HG02588 (cell line): Measurements from ENCODE around the gene ASIC3.
A peak's percentile ranks its signal among the peaks of the same experiment; 100 is the strongest.

Experiments used
- ATAC-seq: cut with Tn5 transposase; IDR thresholded peaks from one replicate; pipeline ENCODE4 v1.9.1; 2021; ENCODE audit warnings: mild to moderate bottlenecking, moderate library complexity; ENCODE audit not compliant: unreplicated experiment

ASIC3 gene

DNA sequence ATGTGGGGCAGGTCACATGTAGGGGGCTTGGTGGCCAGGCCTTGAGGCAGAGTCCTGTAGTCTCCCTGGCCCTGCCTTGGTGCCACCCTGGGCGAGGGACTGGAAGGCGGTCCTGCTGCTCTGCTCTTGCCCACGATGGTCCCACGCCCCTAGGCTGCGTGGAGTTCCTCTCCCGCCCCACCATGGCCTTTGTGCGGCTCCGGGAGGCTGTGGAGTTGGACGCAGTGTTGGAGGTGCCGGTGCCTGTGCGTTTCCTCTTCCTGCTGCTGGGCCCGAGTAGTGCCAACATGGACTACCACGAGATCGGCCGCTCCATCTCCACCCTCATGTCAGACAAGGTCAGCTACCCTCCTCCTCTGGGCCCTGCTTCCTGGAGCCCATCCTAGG, 22.2 kb downstream of the ASIC3 start:
- no peak for ATAC-seq

DNA sequence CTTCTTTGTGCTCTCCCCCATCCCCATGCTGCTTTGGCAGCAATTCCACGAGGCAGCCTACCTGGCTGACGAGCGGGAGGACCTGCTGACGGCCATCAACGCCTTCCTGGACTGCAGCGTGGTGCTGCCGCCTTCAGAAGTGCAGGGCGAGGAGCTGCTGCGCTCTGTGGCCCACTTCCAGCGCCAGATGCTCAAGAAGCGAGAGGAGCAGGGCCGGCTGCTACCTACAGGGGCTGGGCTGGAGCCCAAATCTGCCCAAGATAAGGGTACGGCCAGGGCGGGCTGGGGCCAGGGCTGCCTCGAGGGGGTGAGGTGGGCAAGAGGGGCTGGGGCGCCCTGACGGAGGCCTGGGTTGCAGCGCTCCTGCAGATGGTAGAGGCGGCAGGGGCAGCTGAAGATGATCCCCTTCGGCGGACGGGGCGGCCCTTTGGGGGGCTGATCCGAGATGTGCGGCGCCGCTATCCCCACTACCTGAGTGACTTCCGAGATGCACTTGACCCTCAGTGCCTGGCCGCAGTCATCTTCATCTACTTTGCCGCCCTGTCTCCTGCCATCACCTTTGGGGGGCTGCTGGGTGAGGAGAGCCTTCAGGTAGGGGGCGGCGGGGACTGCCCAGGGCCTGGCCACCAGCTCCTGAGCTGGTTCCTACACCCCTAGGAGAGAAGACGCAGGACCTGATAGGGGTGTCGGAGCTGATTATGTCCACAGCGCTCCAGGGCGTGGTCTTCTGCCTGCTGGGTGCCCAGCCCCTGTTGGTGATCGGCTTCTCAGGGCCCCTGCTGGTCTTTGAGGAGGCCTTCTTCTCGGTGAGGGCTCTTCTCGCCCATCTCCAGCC, 22.9 kb downstream of the ASIC3 start:
- ATAC-seq: no peak

DNA sequence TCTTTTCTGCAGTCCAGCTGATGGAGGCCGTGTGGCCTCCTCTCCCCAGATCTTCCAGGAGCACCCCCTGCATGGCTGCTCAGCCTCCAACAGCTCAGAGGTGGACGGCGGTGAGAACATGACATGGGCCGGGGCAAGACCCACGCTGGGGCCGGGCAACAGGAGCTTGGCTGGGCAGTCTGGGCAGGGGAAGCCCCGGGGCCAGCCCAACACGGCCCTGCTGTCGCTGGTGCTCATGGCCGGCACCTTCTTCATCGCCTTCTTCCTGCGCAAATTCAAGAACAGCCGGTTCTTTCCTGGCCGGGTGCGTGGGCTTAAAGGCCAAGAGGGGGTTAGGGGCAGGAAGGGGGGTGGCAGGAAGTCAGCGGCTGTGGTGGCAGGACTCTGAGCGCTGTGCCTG, 25.7 kb downstream of the ASIC3 start:
- no peak for ATAC-seq

DNA sequence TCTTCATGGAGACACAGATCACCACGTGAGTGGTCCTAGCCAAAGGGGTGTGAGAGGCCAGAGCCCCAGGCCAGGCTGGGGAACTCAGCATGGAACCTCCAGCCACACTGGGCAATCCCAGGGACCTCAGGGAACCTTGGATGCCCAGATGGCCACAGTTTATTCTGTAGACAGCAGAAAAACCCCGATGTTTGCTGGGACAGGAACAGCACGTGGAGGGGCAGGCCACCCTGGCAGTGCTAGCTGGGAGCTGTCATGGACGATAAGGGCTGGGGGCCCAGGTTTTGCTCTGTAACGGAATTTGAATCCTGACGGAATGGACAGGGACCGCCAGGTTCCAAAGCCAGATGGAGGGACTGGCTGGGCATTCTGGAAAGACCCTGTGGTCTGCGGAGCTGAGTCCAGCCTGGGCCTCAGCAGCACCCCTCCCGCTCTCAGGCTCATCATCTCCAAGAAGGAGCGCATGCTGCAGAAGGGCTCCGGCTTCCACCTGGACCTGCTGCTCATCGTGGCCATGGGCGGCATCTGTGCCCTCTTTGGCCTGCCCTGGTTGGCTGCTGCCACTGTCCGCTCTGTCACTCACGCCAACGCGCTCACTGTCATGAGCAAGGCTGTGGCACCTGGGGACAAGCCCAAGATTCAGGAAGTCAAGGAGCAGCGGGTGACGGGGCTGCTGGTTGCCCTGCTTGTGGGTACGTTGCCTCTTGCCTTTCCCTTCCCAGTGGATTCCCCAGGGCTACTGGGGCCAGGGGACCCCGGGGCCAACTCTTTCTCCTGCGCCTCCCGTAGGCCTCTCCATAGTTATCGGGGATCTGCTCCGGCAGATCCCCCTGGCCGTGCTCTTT, 26.7 kb downstream of the ASIC3 start:
- ATAC-seq: no peak

DNA sequence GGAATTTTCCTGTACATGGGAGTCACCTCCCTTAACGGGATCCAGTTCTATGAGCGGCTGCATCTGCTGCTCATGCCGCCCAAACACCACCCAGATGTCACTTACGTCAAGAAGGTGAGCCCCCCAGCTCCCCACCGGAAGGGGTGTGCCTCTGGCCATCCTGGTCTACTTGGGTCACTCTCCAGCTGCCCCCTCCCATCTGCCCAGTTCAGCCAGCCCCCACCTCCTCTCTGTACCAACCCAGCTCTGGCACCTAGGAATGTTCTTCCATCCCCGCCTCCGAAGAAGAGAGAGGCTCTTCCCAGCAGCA, 27.3 kb downstream of the ASIC3 start:
- no peak for ATAC-seq

DNA sequence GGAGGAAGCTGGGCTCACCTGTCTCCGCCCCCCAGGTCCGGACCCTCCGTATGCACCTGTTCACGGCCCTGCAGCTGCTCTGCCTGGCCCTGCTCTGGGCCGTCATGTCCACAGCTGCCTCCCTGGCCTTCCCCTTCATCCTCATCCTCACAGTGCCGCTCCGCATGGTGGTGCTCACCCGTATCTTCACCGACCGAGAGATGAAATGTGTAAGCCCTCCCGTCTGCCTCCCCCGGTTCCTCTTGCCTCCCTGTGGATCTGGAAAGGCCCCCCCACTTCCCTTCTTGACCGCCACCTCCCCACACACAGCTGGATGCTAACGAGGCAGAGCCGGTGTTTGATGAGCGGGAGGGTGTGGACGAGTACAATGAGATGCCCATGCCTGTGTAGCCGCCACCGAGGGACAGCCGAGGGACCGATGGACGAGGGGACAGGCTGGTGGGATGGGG, 27.7 kb downstream of the ASIC3 start:
- ATAC-seq: no peak

DNA sequence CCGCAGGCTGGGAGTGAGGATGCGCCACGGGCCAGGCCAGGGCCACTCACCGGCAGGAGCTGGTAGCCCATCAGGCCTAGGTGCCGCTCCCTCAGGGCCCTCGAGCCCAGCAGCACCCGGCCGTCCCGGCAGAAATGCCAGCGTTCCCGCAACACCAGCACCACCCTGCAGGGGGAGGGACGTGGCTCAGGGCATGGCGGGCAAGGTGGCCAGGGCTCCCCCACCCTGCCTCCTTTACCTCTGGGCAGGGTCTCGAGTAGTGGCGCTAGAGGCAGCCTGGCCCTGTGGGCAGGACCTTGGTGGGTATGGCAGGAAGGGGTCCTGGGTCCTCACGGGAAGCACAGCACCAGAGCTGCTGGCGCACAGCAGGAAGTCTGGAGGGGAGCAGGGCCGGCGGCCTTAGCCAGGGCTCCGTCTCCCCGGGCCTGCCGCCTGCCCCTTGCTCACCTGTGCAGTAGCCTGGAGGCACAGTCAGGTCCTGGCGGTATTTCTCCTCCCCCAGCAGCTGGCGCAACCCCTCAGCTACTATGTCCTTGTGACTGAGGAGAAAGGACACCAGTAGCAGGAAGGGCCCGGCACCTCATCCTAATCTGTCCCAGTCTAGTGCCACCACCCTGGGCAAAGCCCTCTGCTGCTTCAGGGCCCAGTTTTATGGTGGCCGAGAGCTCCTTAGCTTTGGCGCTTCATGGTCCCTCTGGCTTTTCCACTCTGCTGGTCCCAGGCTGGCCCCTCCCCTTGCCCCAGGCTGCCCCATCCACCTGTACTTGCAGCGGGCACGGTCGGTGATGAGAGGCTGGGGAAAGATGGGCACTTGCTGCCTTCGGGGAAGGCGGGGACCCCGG, 28.8 kb downstream of the ASIC3 start:
- ATAC-seq: no peak

DNA sequence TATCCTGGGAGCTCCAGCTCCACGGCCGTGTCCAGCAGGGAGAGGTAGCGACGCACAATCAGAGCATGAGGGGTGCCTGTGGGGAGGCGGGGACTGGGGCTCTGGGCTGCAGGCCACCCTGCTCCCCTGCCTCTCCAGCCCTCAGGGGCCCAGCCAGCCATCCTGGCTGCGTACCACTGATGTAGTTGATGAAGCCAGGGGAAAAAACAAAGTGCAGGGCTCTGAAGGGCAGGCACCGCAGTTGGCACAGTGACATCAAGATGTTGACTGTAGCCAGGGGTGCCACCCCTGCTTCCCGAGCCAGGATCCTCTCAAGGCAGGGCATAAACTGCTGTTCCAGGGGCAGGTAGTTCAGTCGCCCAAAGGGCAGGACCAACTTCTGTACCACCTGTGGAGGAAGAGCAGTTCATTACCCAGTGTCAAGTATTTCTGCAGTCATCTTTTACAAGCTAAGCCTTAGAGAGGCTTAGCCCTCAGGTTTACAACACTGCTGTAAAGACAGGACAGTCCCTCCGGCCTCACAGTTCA, 29.4 kb downstream of the ASIC3 start:
- no peak for ATAC-seq

DNA sequence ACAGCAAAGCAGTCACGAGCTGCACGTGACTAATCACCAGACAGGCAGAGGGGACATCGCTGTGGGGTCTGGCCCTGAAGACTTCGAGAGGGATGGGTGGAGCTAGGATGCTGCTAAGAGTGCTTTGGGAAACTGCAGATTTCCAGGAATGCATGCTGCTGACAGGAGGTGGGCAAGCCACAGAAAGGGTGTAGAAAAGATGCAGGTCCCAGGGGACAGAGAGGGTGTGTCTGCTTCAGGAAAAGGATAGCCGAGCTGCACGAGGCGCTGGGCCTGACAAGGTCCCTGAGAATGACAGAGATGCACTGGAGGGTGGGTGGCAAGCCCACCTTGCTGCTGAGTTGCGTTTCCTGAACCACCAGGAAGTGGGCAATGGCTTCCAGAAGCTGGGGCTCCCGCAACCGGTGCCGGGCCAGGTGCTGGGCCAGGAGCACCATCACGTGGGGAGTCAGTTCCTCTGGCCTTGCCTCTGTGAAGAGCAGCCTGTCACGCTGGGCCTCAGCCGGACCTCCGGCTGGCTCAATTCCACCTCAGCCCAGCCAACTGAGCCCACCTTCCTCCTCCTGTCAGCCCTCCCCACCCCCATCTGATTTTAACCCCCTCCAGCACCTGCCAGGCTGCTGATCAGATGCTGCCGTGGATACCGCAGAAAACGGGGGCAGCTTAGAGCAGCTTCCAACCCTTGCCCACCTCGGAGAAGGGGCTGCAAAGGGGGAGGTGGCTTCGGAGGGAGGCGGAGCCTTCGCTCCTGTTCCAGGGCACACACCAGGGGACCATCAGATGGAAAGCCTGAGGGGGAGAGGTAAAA, 30.1 kb downstream of the ASIC3 start:
- ATAC-seq: no peak

DNA sequence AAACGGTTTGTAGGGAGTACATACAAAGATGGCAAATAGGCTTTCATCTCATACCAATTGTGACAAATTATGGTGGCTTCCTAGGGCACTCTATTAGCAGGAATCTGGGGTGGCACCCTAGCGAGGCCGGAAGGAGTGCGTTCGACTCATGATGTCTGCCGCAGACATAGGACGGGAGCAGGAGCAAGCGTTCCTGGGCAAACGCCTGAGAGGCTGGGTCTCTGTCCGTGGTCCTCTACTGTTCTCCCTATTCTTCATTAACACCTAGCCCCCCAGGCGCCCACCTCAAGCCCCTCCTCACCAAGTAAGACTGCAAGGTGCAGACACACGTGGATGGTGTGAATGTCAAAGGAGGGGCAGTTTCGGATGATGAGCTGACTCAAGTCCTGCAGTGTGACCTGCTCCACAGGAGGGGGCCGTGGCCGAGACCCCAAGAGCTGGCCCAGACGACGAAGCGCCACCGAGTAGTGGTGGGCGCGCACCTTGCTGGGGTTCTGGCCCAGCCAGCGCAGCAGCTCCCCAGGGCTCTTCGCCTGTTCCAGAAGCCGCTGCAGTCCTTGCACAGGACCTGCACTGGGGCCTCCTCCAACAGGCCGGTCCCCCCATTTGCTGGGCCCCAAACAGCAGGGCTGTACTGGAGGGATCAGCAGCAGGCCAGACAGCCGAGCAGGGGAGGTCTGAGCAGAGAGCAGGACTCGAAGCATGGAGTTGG, 31.0 kb downstream of the ASIC3 start:
- ATAC-seq: no peak

DNA sequence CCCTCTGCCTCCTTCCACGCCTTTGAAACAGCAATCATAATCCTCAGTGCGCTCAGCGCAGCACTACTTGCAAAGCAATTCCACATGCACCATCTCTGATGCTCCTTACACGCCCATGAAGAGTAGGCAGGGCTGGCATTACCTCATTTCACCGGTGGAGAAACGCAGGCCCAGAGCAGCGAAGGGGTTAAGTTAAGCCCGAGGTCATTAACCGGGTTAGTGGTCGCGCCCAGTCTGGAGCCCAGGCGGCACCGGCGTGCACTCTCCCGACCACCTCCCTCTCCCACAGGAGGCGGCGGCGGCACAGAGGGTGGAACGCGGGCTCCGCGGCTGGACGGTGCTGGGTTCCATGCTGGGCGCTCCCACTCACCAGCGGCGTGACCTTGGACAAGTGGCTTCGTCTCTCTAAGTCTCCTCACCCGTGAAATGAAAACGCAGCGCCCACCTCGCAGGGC, 31.8 kb downstream of the ASIC3 start:
- ATAC-seq: no peak

DNA sequence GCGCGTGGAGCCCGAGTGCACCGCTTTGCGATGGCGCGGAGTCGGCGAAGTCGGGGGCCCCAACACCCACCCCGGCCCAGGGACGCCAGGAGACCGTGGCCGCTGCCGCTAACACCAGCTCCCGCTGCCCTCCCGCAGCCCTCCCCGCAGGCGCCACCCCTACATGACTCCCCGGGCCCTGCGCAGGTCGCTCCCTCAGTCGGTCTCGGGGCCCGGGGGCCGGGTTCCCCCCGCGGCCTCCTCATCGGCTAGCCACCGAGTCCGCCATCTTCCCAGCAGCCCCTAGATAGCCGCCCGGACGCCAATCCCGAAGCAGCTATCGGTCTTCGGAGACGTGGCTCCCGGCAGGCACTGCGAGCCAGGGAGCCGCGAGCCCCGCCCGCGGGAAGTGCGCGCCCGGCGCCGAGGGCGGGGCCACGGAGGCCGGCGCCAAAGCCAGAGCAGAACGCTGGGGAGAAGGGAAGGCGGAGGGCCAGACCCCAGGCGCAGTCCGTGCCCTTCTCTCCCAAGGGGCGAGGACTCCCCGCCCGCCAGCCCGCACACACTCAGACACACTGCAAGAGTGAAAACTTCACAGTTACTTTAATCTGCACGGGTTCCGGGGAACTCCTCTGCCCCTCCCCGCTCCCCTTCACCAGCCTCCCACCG, 32.3 kb downstream of the ASIC3 start, which contains the start of gene FASTK:
FASTK (minus strand) TSS at position 288 of the 648 bp plus-strand sequence; CDS start at position 245, 43 bp downstream.
- ATAC-seq: peak; percentile 72

DNA sequence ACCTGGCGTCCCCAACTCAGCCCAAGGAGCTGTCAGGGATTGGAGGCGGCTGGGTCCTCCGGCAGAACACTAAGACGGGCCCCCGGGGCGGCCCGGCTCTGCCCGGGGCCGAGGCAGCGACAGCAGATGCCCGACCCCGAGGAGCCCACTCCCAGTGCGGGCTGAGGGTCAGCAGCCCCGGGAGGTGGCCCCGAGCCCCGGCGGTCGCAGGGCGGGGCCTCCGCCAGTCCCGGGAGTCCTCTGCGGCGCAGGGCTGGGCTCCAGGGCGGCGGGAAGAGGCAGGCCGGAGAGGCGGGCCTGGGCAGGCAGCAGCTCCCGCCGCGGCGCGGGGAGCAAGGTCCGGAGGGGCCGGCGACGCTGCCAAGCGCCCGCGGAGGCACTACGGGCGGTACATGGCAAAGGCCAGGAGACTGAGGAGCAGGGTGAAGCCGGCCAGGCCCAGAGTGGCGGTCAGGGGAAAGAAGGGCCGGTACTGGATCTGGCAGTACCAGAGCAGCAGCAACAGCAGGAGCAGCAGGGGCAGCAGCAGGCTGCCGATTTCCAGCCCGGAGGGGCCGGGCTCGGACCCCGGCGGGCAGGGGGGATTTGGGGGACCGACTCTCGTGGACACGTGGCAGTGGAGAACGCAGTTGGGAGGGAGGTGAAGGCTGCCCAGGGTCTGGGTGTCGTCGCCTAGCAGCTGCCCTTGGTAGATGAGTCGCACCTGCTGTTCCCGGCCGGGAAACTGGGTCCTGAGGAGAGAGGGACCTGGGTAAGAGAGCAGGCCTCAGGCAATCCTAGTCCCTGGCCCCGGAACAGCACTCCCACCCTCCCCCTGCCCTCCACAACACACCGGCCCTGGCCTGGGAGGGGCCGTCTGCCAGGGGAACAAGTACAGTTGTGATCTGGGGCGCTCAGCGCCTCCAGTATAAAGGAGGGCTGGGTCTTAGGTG, 33.1 kb downstream of the ASIC3 start:
- no peak for ATAC-seq

DNA sequence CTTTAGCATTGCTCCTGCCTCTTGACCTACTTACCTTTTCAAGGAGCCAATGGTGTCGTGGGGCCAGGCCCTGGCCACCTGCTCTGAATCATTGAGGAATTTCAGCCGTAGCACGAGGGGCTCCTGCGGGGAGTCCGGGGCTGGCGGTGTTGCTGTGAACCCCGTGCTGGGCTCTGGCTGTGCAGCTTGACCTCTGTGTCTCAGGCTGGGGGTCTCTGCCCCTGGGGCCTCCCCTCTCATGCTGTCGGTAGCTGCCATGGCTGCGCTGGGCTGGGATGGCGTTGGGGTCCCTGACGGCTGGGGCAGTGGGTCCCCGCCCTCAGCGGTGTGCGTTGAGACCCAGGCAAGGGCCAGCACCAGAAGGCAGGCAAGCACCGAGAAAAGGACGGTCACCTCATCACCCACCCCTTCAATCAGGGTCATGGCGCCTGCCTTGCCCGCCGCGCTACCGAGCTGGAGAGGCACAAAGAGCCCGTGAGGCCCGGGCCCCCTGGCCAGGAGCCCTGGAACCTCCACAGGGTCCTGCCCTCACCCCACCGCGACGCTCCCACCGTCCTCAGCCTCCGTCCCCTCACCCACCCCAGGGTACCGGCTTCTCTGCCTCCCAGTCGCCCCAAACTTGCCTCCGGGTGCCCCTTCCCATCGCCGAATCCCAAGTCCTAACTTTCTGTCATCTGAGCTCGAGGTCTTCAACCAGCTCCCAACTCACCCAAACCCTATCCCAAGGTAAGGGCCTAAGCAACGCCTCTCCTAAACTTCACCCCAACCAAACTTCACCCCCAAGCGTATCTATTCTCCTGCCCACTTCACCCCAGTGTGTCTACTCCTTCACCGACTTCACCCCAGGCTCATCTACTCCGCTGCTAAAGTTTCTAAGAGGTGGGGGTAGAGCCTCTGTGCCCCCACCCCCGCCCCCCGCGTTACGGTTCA, 34.1 kb downstream of the ASIC3 start:
- no peak for ATAC-seq

DNA sequence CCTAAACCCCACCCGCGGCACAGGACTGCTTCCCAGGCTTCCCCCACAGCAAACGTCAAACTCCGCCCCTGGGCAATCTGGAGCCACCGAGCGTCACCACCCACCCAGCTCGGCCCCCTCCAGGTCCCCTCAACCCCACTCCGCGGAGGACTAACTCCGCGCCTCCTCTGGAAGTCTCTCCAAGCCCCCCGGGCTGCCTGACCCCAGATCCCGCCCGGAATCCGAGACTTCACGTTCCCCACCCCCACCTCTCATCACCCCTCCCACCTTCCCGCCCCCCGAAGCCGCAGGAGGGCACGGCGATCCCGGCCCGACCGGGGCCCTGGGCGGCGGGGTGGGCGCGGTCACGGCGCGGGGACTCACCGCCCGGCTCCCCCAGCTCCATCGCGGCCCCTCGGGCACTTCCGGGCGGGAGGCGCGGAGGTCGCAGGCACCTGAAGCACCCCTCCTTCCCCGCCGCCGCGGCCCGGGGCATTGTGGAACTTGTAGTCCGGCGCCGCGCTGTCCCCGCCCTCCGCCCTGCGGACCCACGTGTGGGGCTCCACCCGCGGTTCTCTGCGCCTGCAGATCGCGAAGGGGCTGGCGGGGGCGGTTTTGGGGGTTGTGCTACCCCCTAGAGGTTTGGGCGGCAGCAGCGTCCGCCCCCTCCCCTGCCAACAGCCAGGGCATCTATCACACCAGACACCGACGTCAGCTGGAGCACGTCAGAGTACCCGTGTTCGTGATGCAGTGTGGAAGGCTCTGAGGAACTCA, 34.9 kb downstream of the ASIC3 start, which contains the start of gene TMUB1:
TMUB1 (minus strand) TSS at position 423 of the 753 bp plus-strand sequence. CDS start 930 bp downstream, outside the sequence.
- ATAC-seq: peak; percentile 52

DNA sequence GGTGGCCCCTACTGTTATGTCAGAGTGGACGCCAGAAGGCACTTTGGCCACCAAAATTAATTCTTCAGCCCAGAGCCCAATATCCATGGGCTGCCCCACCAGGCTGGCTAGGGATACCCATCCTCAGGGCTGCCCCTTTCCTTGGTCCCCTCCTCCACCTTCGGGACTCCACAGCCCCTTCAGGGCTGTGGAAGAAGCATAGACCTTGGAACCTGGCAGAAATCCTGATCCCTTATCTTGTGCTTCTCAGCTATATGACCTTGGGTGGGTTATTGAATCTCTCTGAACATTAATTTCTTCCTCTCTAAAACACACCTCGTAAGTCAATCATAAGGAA, 35.5 kb downstream of the ASIC3 start:
- no peak for ATAC-seq
